Activated naive CD8-positive, alpha-beta T cell treated with anti-CD3 and anti-CD28 coated beads, Interleukin-2, amount 10 ng/mL, durations not matched to agents 7 days and 5 days (primary cell): Measurements from ENCODE around the gene WRAP73. TPM values are rescaled to one million over a fixed set of nuclear protein-coding genes. Genes with fewer than 3 reads are reported as not detected.
"Not testable (repeated sequence)": the region's sequence is repeated elsewhere in the genome, so short reads cannot be mapped to it uniquely, and the experiment has no call there.

Experiments used
- ATAC-seq: fragments of 150-1000 bp; cut with Tn5 transposase; one replicate; pipeline ENCODE4 v1.10.0; 2021; ENCODE audit warnings: low read depth, moderate library complexity
- POLR2A ChIA-PET: fragments of 350-600 bp; sonication (Branson Sonifier 250); formaldehyde crosslinking; loops from one replicate; lab custom pipeline; 2021; ENCODE audit warnings: antibody characterized with exemption; lab: Charles Lee
- DNase-seq: peaks from one replicate; pipeline ENCODE4 v3.0.0; 2021
- H3K27ac Mint-ChIP-seq: one replicate; pipeline ENCODE4 v1.8.0; 2022; ENCODE audit warnings: mild to moderate bottlenecking, mixed read lengths
- H3K27me3 Mint-ChIP-seq: one replicate; pipeline ENCODE4 v1.8.0; 2022; ENCODE audit warnings: mild to moderate bottlenecking, moderate library complexity, mixed read lengths
- H3K36me3 Mint-ChIP-seq: one replicate; pipeline ENCODE4 v1.8.0; 2021; ENCODE audit warnings: mild to moderate bottlenecking, mixed read lengths
- H3K4me1 Mint-ChIP-seq: one replicate; pipeline ENCODE4 v1.8.0; 2021; ENCODE audit warnings: mixed read lengths
- H3K4me3 Mint-ChIP-seq: one replicate; pipeline ENCODE4 v1.8.0; 2022; ENCODE audit warnings: mild to moderate bottlenecking, moderate library complexity, mixed read lengths
- H3K9me3 Mint-ChIP-seq: one replicate; pipeline ENCODE4 v1.8.0; 2021; ENCODE audit warnings: mixed read lengths
- total RNA-seq, 2 experiments: library from RNA; stranded (reverse); gene quantifications; one replicate each; pipeline ENCODE4 v1.2.3, GENCODE V29; 2021

Gene WRAP73
- total RNA-seq, 2 experiments from 2014 or later, result 40.2 to 41.6 TPM

GRCh38 chr1:3621151-3621671 is 28.7 kb downstream of the WRAP73 start:
- H3K27ac Mint-ChIP-seq, DNase-seq, H3K36me3 Mint-ChIP-seq, H3K27me3 Mint-ChIP-seq, ATAC-seq, H3K9me3 Mint-ChIP-seq, POLR2A ChIA-PET: not testable (repeated sequence)
- Mint-ChIP-seq H3K4me3 (peak overlapping the region; percentile 10), H3K4me1 (peaks cover 19% of the 10 kb centered on the region)

- peaks cover 14% of the 10 kb centered on the region for H3K4me1 Mint-ChIP-seq
- H3K27me3 Mint-ChIP-seq, result peaks cover 2% of the 10 kb centered on the region
- no peak overlapping the region for H3K27ac Mint-ChIP-seq
- peaks cover 1% of the 10 kb centered on the region for H3K36me3 Mint-ChIP-seq
- no peaks in the 10 kb centered on the region for H3K9me3 Mint-ChIP-seq
- DNase-seq, result no peak
- no peak overlapping the region for H3K4me3 Mint-ChIP-seq
- POLR2A ChIA-PET, result no interaction called here
- no peak for ATAC-seq
Observed at GRCh38 chr1:3620708-3621107, 29.2 kb downstream of the WRAP73 start.

- ATAC-seq (peak; percentile 80), DNase-seq (peak; percentile 54)
- Mint-ChIP-seq H3K27ac (no peak overlapping the region), H3K36me3 (no peaks in the 10 kb centered on the region), H3K4me1 (peaks cover 10% of the 10 kb centered on the region), H3K4me3 (no peak overlapping the region), H3K27me3 (peaks cover 2% of the 10 kb centered on the region), H3K9me3 (no peaks in the 10 kb centered on the region)
- POLR2A ChIA-PET, result no interaction called here
Observed at GRCh38 chr1:3618881-3619671, 30.8 kb downstream of the WRAP73 start.

GRCh38 chr1:3618531-3618880 is 31.4 kb downstream of the WRAP73 start:
- Mint-ChIP-seq H3K36me3 (no peaks in the 10 kb centered on the region), H3K4me3 (no peak overlapping the region), H3K4me1 (peaks cover 5% of the 10 kb centered on the region), H3K9me3 (no peaks in the 10 kb centered on the region), H3K27me3 (peaks cover 2% of the 10 kb centered on the region), H3K27ac (no peak overlapping the region)
- DNase-seq (no peak), ATAC-seq (no peak)
- POLR2A ChIA-PET, result no interaction called here

GRCh38 chr1:3617806-3618345 is 32.0 kb downstream of the WRAP73 start:
- no peak overlapping the region for H3K4me3 Mint-ChIP-seq
- H3K27me3 Mint-ChIP-seq, result peaks cover 6% of the 10 kb centered on the region
- H3K4me1 Mint-ChIP-seq, result peaks cover 3% of the 10 kb centered on the region
- no peaks in the 10 kb centered on the region for H3K9me3 Mint-ChIP-seq
- DNase-seq (no peak), ATAC-seq (no peak)
- H3K36me3 Mint-ChIP-seq, result no peaks in the 10 kb centered on the region
- H3K27ac Mint-ChIP-seq, result no peak overlapping the region
- POLR2A ChIA-PET, result no interaction called here

GRCh38 chr1:3616861-3617260 is 33.0 kb downstream of the WRAP73 start:
- H3K27me3 Mint-ChIP-seq, result peaks cover 8% of the 10 kb centered on the region
- H3K36me3 Mint-ChIP-seq, result no peaks in the 10 kb centered on the region
- peaks cover 3% of the 10 kb centered on the region for H3K4me1 Mint-ChIP-seq
- H3K27ac Mint-ChIP-seq, result no peak overlapping the region
- ATAC-seq (no peak), DNase-seq (no peak)
- H3K9me3 Mint-ChIP-seq, result no peaks in the 10 kb centered on the region
- POLR2A ChIA-PET, result no interaction called here
- H3K4me3 Mint-ChIP-seq, result no peak overlapping the region

GRCh38 chr1:3614755-3615742 is 34.9 kb downstream of the WRAP73 start:
- Mint-ChIP-seq H3K4me3 (no peak overlapping the region), H3K36me3 (no peaks in the 10 kb centered on the region)
- POLR2A ChIA-PET, result no interaction called here

GRCh38 chr1:3612123-3612522 is 37.8 kb downstream of the WRAP73 start:
- Mint-ChIP-seq H3K27me3 (peaks cover 17% of the 10 kb centered on the region), H3K4me1 (no peaks in the 10 kb centered on the region), H3K36me3 (no peaks in the 10 kb centered on the region), H3K9me3 (no peaks in the 10 kb centered on the region), H3K27ac (no peak overlapping the region), H3K4me3 (peak overlapping the region; percentile 32)
- DNase-seq, result no peak
- ATAC-seq, result no peak
- POLR2A ChIA-PET, result no interaction called here

More at GRCh38 chr1:3614755-3615742, 34.9 kb downstream of the WRAP73 start:
- DNase-seq (no peak), ATAC-seq (no peak)
- Mint-ChIP-seq H3K9me3 (no peaks in the 10 kb centered on the region), H3K27me3 (peaks cover 14% of the 10 kb centered on the region), H3K27ac (no peak overlapping the region), H3K4me1 (no peaks in the 10 kb centered on the region)

GRCh38 chr1:3611170-3612019 is 38.5 kb downstream of the WRAP73 start, which contains the start of gene MEGF6:
TSS of gene MEGF6 (minus strand) at chr1:3611508. CDS start at chr1:3611268, 240 bp downstream.
- no peaks in the 10 kb centered on the region for H3K4me1 Mint-ChIP-seq
- H3K9me3 Mint-ChIP-seq, result no peaks in the 10 kb centered on the region
- peak within 1 kb of the TSS; percentile 32 for H3K4me3 Mint-ChIP-seq
- ATAC-seq (peak; percentile 31), DNase-seq (peak; percentile 53)
- peaks cover 17% of the 10 kb centered on the region for H3K27me3 Mint-ChIP-seq
- H3K27ac Mint-ChIP-seq, result no peak within 1 kb of the TSS
- POLR2A ChIA-PET, result no interaction called here
- H3K36me3 Mint-ChIP-seq, result no peaks in the 10 kb centered on the region

- POLR2A ChIA-PET, result no interaction called here
- no peaks in the 10 kb centered on the region for H3K4me1 Mint-ChIP-seq
- no peaks in the 10 kb centered on the region for H3K9me3 Mint-ChIP-seq
- H3K27me3 Mint-ChIP-seq, result peaks cover 17% of the 10 kb centered on the region
- no peak overlapping the region for H3K27ac Mint-ChIP-seq
- no peak for ATAC-seq
- H3K4me3 Mint-ChIP-seq, result peak overlapping the region; percentile 22
- H3K36me3 Mint-ChIP-seq, result no peaks in the 10 kb centered on the region
- no peak for DNase-seq
Observed at GRCh38 chr1:3610527-3611169, 39.3 kb downstream of the WRAP73 start.

- no peaks in the 10 kb centered on the region for H3K9me3 Mint-ChIP-seq
- ATAC-seq (no peak), DNase-seq (no peak)
- no peaks in the 10 kb centered on the region for H3K36me3 Mint-ChIP-seq
- no peak overlapping the region for H3K27ac Mint-ChIP-seq
- H3K4me3 Mint-ChIP-seq, result no peak overlapping the region
- H3K27me3 Mint-ChIP-seq, result peaks cover 17% of the 10 kb centered on the region
- POLR2A ChIA-PET, result no interaction called here
- no peaks in the 10 kb centered on the region for H3K4me1 Mint-ChIP-seq
Observed at GRCh38 chr1:3609769-3610526, 40.0 kb downstream of the WRAP73 start.
